ENCODE results near the gene MGLL. TPM values are rescaled to one million over a fixed set of nuclear protein-coding genes. Genes with fewer than 3 reads are reported as not detected.

The MGLL gene
- total and polyA plus RNA-seq, 4 experiments from 2014 or later: 0.77 to 4.8 (median 2.3) TPM

- H3K4me3 ChIP-seq (ENCODE audit: low read length in 2 of 2): no peak overlapping the region
- no peak overlapping the region for H3K4me3 Mint-ChIP-seq
- no peak overlapping the region for H3K27ac ChIP-seq (ENCODE audit: low read depth, low read length)
- H3K9me3 ChIP-seq (ENCODE audit: control insufficient read depth in 1 of 2, low read length in 2 of 2): no peaks in the 10 kb centered on the region
- intact Hi-C loops (cut with micrococcal nuclease): loop anchor here (10.0 kb wide), 2 partner anchors 974 to 1764 kb away; partner anchors contain the start of gene CHCHD6
- peaks cover 21% of the 10 kb centered on the region for H3K4me1 ChIP-seq (ENCODE audit: insufficient read depth, low read length)
- peaks cover 6 to 30% of the 10 kb centered on the region in 2 donors for H3K36me3 Mint-ChIP-seq
- ChIA-PET POLR2A (ENCODE audit: partially characterized antibody) (no interaction called here), CTCF (ENCODE audit: partially characterized antibody) (interaction anchor here (0.9 to 1.9 kb wide), 2 partner anchors 15 to 23 kb away, joined by 3 to 7 read pairs; no protein-coding TSS in a partner anchor)
- no peaks in the 10 kb centered on the region for H3K27me3 Mint-ChIP-seq
- no peaks in the 10 kb centered on the region for H3K27me3 ChIP-seq (ENCODE audit: insufficient read depth, low read length)
- H3K27ac Mint-ChIP-seq: peak overlapping the region in 5 of 7 donors; percentile 46 to 77 (median 52)
- H3K4me1 Mint-ChIP-seq: peaks cover 18 to 38% (median 29%) of the 10 kb centered on the region in 4 donors
- no peak for DNase-seq
- H3K9me3 Mint-ChIP-seq: no peaks in the 10 kb centered on the region
- peaks cover 10% of the 10 kb centered on the region for H3K36me3 ChIP-seq (ENCODE audit: insufficient read depth, low read length)
These were observed 143.4 kb downstream of the MGLL start for GRCh38 chr3:127678611-127679533.

DNA sequence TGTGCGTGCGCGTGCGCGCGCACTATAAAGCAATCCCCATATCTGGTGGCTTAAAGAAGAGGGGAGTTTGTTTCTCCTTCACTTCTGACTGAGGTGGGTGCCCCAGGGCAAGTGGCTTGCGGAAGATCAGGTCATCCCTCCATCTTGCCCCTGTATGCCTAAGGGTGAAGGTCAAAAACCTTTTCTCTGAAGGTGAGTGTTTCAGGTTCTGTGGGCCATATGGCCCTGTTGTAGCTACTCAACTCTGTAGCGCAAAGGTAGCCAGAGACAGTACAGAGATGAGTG lies 144.1 kb downstream of the MGLL start:
- no peak overlapping the region for H3K4me3 Mint-ChIP-seq
- H3K4me3 ChIP-seq (ENCODE audit: low read length in 2 of 2): no peak overlapping the region
- ChIA-PET CTCF (ENCODE audit: partially characterized antibody) (interaction anchor here (0.9 to 1.9 kb wide), 2 partner anchors 16 to 22 kb away, joined by 3 to 7 read pairs; no protein-coding TSS in a partner anchor), POLR2A (ENCODE audit: partially characterized antibody) (no interaction called here)
- peaks cover 6 to 32% of the 10 kb centered on the region in 2 donors for H3K36me3 Mint-ChIP-seq
- no peak for DNase-seq
- peaks cover 23% of the 10 kb centered on the region for H3K4me1 ChIP-seq (ENCODE audit: insufficient read depth, low read length)
- intact Hi-C loops (cut with micrococcal nuclease): loop anchor here (10.0 kb wide), 2 partner anchors 973 to 1763 kb away; partner anchors contain the start of gene CHCHD6
- peak overlapping the region in 4 of 7 donors; percentile 8 to 66 (median 46) for H3K27ac Mint-ChIP-seq
- H3K27ac ChIP-seq (ENCODE audit: low read depth, low read length): no peak overlapping the region
- H3K36me3 ChIP-seq (ENCODE audit: insufficient read depth, low read length): peaks cover 10% of the 10 kb centered on the region
- no peaks in the 10 kb centered on the region for H3K27me3 Mint-ChIP-seq
- no peaks in the 10 kb centered on the region for H3K27me3 ChIP-seq (ENCODE audit: insufficient read depth, low read length)
- peaks cover 19 to 38% (median 28%) of the 10 kb centered on the region in 4 donors for H3K4me1 Mint-ChIP-seq
- no peaks in the 10 kb centered on the region for H3K9me3 ChIP-seq (ENCODE audit: control insufficient read depth in 1 of 2, low read length in 2 of 2)
- H3K9me3 Mint-ChIP-seq: no peaks in the 10 kb centered on the region

DNA sequence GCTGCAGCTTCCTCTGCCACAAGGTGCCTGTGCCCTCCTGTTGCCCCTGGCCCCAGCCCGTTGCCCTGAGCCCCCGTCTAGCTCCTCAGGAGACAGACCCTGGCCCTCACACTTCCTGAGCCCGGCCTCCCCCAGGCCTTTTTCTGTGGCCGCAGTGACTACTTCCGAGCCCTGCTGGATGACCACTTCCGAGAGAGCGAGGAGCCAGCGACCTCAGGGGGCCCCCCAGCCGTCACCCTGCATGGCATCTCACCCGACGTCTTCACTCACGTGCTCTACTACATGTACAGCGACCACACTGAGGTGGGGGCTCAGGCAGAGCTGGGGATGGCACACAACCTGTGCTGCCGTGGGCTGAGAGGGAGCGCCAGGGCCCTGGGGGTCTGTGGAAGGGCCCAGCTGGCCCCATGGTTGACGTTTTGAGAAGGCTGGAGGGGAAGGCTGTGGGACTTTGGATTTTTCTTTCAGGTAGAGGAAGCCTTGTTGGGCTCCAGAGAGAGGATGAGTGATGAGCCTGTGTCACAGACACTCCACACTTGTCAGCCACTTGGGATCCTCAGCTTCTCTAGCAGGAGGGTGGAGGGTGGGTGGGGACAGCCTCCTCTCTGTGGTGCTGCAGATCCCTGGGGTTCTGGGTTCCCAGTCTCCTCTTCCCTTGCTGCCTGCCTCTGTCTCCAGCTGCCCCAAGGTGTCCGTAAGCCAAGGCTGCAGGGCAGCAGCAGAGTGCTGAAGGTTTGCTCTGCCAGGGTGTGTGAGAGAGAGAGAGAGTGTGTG lies 144.6 kb downstream of the MGLL start:
- Mint-ChIP-seq H3K27ac (peak overlapping the region in 4 of 7 donors; percentile 8 to 79 (median 46)), H3K4me1 (peaks cover 19 to 38% (median 28%) of the 10 kb centered on the region in 4 donors), H3K4me3 (no peak overlapping the region), H3K36me3 (peaks cover 6 to 32% of the 10 kb centered on the region in 2 donors), H3K27me3 (no peaks in the 10 kb centered on the region), H3K9me3 (no peaks in the 10 kb centered on the region)
- intact Hi-C loops (cut with micrococcal nuclease): loop anchor here (10.0 kb wide), 2 partner anchors 973 to 1763 kb away; partner anchors contain the start of gene CHCHD6
- ChIA-PET CTCF (ENCODE audit: partially characterized antibody) (interaction anchor here (1.2 kb wide), 1 partner anchor 15 kb away, joined by 3 read pairs; no protein-coding TSS in a partner anchor), POLR2A (ENCODE audit: partially characterized antibody) (interaction anchor here (0.9 kb wide), 1 partner anchor 48 kb away, joined by 3 read pairs; no protein-coding TSS in a partner anchor)
- Histone ChIP-seq H3K4me1 (ENCODE audit: insufficient read depth, low read length) (peaks cover 23% of the 10 kb centered on the region), H3K36me3 (ENCODE audit: insufficient read depth, low read length) (peaks cover 10% of the 10 kb centered on the region), H3K27me3 (ENCODE audit: insufficient read depth, low read length) (no peaks in the 10 kb centered on the region), H3K9me3 (ENCODE audit: control insufficient read depth in 1 of 2, low read length in 2 of 2) (no peaks in the 10 kb centered on the region), H3K27ac (ENCODE audit: low read depth, low read length) (no peak overlapping the region), H3K4me3 (ENCODE audit: low read length in 2 of 2) (no peak overlapping the region)
- DNase-seq: no peak

GRCh38 chr3:127676921-127677351 lies 145.4 kb downstream of the MGLL start:
- Histone ChIP-seq H3K9me3 (ENCODE audit: control insufficient read depth in 1 of 2, low read length in 2 of 2) (no peaks in the 10 kb centered on the region), H3K27me3 (ENCODE audit: insufficient read depth, low read length) (no peaks in the 10 kb centered on the region), H3K4me1 (ENCODE audit: insufficient read depth, low read length) (peaks cover 23% of the 10 kb centered on the region), H3K36me3 (ENCODE audit: insufficient read depth, low read length) (peaks cover 10% of the 10 kb centered on the region), H3K27ac (ENCODE audit: low read depth, low read length) (no peak overlapping the region), H3K4me3 (ENCODE audit: low read length in 2 of 2) (no peak overlapping the region)
- no peaks in the 10 kb centered on the region for H3K9me3 Mint-ChIP-seq
- H3K4me1 Mint-ChIP-seq: peaks cover 19 to 39% (median 28%) of the 10 kb centered on the region in 4 donors
- H3K27ac Mint-ChIP-seq: no peak overlapping the region
- ChIA-PET POLR2A (ENCODE audit: partially characterized antibody) (interaction anchor here (0.9 kb wide), 1 partner anchor 47 kb away, joined by 3 read pairs; no protein-coding TSS in a partner anchor), CTCF (ENCODE audit: partially characterized antibody) (interaction anchor here (1.2 kb wide), 1 partner anchor 16 kb away, joined by 3 read pairs; no protein-coding TSS in a partner anchor)
- no peak for DNase-seq
- no peak overlapping the region for H3K4me3 Mint-ChIP-seq
- H3K36me3 Mint-ChIP-seq: peaks cover 6 to 32% of the 10 kb centered on the region in 2 donors
- no peaks in the 10 kb centered on the region for H3K27me3 Mint-ChIP-seq
- intact Hi-C loops (cut with micrococcal nuclease): loop anchor here (10.0 kb wide), 2 partner anchors 972 to 1762 kb away; partner anchors contain the start of gene CHCHD6

DNA sequence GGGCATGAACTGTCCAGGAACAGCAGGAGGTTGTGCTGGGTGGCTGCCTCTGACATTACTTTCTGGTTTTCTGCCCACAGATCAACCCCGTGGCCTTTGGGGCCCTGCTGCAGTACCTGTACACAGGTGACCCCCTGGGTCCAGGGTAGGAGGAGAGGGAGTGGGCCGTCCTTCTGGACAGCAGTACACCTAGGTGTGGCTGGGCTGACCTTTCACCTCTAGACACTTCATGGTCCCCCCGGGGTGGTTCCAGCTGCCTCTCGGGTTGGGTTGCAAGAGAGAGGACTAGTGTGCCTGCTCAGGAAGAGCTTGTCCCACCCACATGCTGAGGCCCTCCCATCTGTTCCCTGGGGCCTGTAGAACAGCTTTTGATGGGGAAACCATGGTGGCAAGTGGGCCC lies 145.9 kb downstream of the MGLL start:
- Histone ChIP-seq H3K4me3 (ENCODE audit: low read length in 2 of 2) (no peak overlapping the region), H3K9me3 (ENCODE audit: control insufficient read depth in 1 of 2, low read length in 2 of 2) (no peaks in the 10 kb centered on the region), H3K27me3 (ENCODE audit: insufficient read depth, low read length) (no peaks in the 10 kb centered on the region), H3K27ac (ENCODE audit: low read depth, low read length) (no peak overlapping the region), H3K4me1 (ENCODE audit: insufficient read depth, low read length) (peaks cover 28% of the 10 kb centered on the region), H3K36me3 (ENCODE audit: insufficient read depth, low read length) (peaks cover 10% of the 10 kb centered on the region)
- peak overlapping the region in 1 of 8 donors; percentile 30 for H3K4me3 Mint-ChIP-seq
- H3K36me3 Mint-ChIP-seq: peaks cover 6 to 34% of the 10 kb centered on the region in 2 donors
- ChIA-PET POLR2A (ENCODE audit: partially characterized antibody) (no interaction called here), CTCF (ENCODE audit: partially characterized antibody) (interaction anchor here (1.2 kb wide), 1 partner anchor 17 kb away, joined by 3 read pairs; no protein-coding TSS in a partner anchor)
- DNase-seq: no peak
- no peaks in the 10 kb centered on the region for H3K27me3 Mint-ChIP-seq
- no peaks in the 10 kb centered on the region for H3K9me3 Mint-ChIP-seq
- peak overlapping the region in 1 of 7 donors; percentile 53 for H3K27ac Mint-ChIP-seq
- intact Hi-C loops (cut with micrococcal nuclease): loop anchor here (10.0 kb wide), 2 partner anchors 972 to 1762 kb away; partner anchors contain the start of gene CHCHD6
- H3K4me1 Mint-ChIP-seq: peaks cover 19 to 41% (median 30%) of the 10 kb centered on the region in 4 donors

GRCh38 chr3:127675651-127676391 lies 146.5 kb downstream of the MGLL start:
- no peak for DNase-seq
- intact Hi-C loops (cut with micrococcal nuclease): loop anchor here (10.0 kb wide), 2 partner anchors 971 to 1761 kb away; partner anchors contain the start of gene CHCHD6
- Histone ChIP-seq H3K4me1 (ENCODE audit: insufficient read depth, low read length) (peaks cover 31% of the 10 kb centered on the region), H3K36me3 (ENCODE audit: insufficient read depth, low read length) (peaks cover 10% of the 10 kb centered on the region), H3K27ac (ENCODE audit: low read depth, low read length) (no peak overlapping the region), H3K27me3 (ENCODE audit: insufficient read depth, low read length) (no peaks in the 10 kb centered on the region), H3K4me3 (ENCODE audit: low read length in 2 of 2) (no peak overlapping the region), H3K9me3 (ENCODE audit: control insufficient read depth in 1 of 2, low read length in 2 of 2) (no peaks in the 10 kb centered on the region)
- H3K4me1 Mint-ChIP-seq: peaks cover 20 to 41% (median 29%) of the 10 kb centered on the region in 4 donors
- H3K27me3 Mint-ChIP-seq: no peaks in the 10 kb centered on the region
- peaks cover 6 to 34% of the 10 kb centered on the region in 2 donors for H3K36me3 Mint-ChIP-seq
- H3K27ac Mint-ChIP-seq: peak overlapping the region in 4 of 7 donors; percentile 24 to 90 (median 48)
- H3K9me3 Mint-ChIP-seq: no peaks in the 10 kb centered on the region
- ChIA-PET CTCF (ENCODE audit: partially characterized antibody) (no interaction called here), POLR2A (ENCODE audit: partially characterized antibody) (no interaction called here)
- H3K4me3 Mint-ChIP-seq: peak overlapping the region in 3 of 8 donors; percentile 17 to 46 (median 23)
